ENCODE results near the gene POLG2. TPM values are rescaled to one million over a fixed set of nuclear protein-coding genes. Genes with fewer than 3 reads are reported as not detected.

The POLG2 gene
- total and polyA plus RNA-seq, 9 of the 15 experiments (the other 6 are each of a cell fraction or from before 2014, with no cell fraction given), result 13.4 to 44.8 (median 37.0) TPM

GRCh38 chr17:64496786-64497564 is at the start of gene POLG2 (continued):
- TF ChIP-seq ZBTB40 (IDR thresholded peaks at IDR 0.05) (peak; percentile 88), ZBTB40 (CRISPR knock-in tag; IDR thresholded peaks at IDR 0.05) (no peak), LARP7 (IDR thresholded peaks at IDR 0.05) (0 out of 2 replicates have a peak, but pooled peaks have one; percentile 32), RFX5 (IDR thresholded peaks at IDR 0.05; ENCODE audit: low read depth, low read length) (no peak), ZNF76 (CRISPR knock-in tag; IDR thresholded peaks at IDR 0.05; ENCODE audit: borderline replicate concordance) (peak; percentile 9; the same call in 1 of the 2 replicates), ZNF431 (CRISPR knock-in tag; IDR thresholded peaks at IDR 0.05) (peak; percentile 5; the same call in 1 of the 2 replicates), GTF2F1 (IDR thresholded peaks at IDR 0.05; ENCODE audit: low read depth, low read length) (0 out of 2 replicates have a peak, but pooled peaks have one; percentile 28), GTF2E2 (tag; IDR thresholded peaks at IDR 0.05) (peak; percentile 72), LCOR (CRISPR knock-in tag; IDR thresholded peaks at IDR 0.05) (peak; percentile 82), FOXP4 (CRISPR knock-in tag; IDR thresholded peaks at IDR 0.05; ENCODE audit: borderline replicate concordance) (0 out of 2 replicates have a peak, but pooled peaks have one; percentile 55), CREB3L1 (IDR thresholded peaks at IDR 0.05; ENCODE audit: borderline replicate concordance, low read depth) (no peak), ZNF444 (CRISPR knock-in tag; IDR thresholded peaks at IDR 0.05) (peak; percentile 52; the same call in 1 of the 2 replicates), SPI1 (IDR thresholded peaks at IDR 0.05; ENCODE audit: borderline replicate concordance, low read depth, low read length) (0 out of 2 replicates have a peak, but pooled peaks have one; percentile 0), TAF1 (IDR thresholded peaks at IDR 0.05; ENCODE audit: control insufficient read depth, extremely low read depth, insufficient read depth, low read length, severe bottlenecking) (peak; percentile 80)
